Peyer's patch (tissue), 4 donors: Measurements from ENCODE around the gene TDRD9.

ENCODE experiments used
- POLR2A ChIP-seq, 2 donors: fragments of 450-650 bp; IDR thresholded peaks; one replicate each; pipeline ENCODE4 v1.5.1; 2017; ENCODE audit warnings: antibody characterized with exemption in 2 of 2, mild to moderate bottlenecking in 2 of 2, moderate library complexity in 2 of 2
- TF ChIP-seq, protein P1 (sequence below), 6 experiments: fragments of 450-650 bp in 4 of 6; fragments of 200-600 bp in 2 of 6; sonication (generic) in 1 of 6; IDR thresholded peaks; one replicate each; pipeline ENCODE4 v1.5.1; 2017 to 2019; ENCODE audit warnings: antibody characterized with exemption in 6 of 6, mild to moderate bottlenecking in 3 of 6, moderate library complexity in 1 of 6

- TF ChIP-seq, protein P1, sequence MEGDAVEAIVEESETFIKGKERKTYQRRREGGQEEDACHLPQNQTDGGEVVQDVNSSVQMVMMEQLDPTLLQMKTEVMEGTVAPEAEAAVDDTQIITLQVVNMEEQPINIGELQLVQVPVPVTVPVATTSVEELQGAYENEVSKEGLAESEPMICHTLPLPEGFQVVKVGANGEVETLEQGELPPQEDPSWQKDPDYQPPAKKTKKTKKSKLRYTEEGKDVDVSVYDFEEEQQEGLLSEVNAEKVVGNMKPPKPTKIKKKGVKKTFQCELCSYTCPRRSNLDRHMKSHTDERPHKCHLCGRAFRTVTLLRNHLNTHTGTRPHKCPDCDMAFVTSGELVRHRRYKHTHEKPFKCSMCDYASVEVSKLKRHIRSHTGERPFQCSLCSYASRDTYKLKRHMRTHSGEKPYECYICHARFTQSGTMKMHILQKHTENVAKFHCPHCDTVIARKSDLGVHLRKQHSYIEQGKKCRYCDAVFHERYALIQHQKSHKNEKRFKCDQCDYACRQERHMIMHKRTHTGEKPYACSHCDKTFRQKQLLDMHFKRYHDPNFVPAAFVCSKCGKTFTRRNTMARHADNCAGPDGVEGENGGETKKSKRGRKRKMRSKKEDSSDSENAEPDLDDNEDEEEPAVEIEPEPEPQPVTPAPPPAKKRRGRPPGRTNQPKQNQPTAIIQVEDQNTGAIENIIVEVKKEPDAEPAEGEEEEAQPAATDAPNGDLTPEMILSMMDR (IDR thresholded peaks at IDR 0.05), result no peak
- no peak for TF ChIP-seq POLR2A (IDR thresholded peaks at IDR 0.05)
These were observed 164.7 kb downstream of the TDRD9 start for GRCh38 chr14:104092931-104093365.
